ENCODE data around the gene PAFAH2. TPM values are rescaled to one million over a fixed set of nuclear protein-coding genes. Genes with fewer than 3 reads are reported as not detected.

PAFAH2 gene
- total and polyA plus RNA-seq, 2 of the 13 experiments (the other 11 are each of a cell fraction or from before 2014, with no cell fraction given), result 6.9 to 9.4 TPM

DNA sequence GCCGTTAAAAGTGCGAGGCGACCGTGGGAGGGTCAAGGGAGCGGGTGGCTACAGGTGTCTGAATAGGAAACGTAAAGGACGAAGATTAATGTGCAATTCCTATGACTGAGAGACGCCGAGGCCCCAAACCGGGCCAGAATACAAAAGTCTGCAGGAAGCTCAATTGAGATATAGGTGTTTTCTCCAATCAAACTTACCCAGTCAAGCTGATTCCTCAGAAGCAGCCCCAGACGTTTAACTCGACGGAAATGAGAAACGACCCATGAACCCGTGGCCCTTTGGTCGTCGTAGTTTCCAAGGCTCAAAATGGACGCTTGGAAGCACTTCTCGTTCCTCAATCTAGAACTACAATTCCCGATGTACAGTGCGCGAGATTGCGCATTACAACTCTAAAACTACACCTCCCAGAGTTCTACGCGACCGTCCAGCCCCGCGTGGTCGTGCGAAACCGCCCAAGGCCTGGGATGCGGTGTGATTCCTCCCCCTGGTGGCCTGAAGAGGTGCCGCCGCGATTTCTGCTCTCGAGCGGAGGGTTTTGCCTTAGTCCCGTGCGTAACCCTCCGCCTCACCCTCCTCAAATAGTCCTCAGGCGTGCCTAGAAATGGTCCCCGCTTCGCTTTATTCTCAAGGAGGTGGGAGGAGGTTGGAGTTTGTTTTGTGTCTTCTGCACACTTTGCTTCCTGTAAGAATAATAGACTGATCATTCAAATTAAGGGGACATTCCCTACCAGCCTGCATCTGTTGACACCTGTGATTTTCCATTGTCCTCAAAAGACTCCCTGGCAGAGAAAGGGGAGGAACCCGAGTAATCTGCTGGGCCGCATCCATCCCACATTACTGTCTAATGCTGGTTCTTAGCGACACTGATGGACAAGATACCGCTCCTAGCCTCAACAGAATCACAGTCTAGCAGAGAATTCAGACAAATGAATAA, at the start of gene PAFAH2 (continued):
- TF ChIP-seq, protein P1, sequence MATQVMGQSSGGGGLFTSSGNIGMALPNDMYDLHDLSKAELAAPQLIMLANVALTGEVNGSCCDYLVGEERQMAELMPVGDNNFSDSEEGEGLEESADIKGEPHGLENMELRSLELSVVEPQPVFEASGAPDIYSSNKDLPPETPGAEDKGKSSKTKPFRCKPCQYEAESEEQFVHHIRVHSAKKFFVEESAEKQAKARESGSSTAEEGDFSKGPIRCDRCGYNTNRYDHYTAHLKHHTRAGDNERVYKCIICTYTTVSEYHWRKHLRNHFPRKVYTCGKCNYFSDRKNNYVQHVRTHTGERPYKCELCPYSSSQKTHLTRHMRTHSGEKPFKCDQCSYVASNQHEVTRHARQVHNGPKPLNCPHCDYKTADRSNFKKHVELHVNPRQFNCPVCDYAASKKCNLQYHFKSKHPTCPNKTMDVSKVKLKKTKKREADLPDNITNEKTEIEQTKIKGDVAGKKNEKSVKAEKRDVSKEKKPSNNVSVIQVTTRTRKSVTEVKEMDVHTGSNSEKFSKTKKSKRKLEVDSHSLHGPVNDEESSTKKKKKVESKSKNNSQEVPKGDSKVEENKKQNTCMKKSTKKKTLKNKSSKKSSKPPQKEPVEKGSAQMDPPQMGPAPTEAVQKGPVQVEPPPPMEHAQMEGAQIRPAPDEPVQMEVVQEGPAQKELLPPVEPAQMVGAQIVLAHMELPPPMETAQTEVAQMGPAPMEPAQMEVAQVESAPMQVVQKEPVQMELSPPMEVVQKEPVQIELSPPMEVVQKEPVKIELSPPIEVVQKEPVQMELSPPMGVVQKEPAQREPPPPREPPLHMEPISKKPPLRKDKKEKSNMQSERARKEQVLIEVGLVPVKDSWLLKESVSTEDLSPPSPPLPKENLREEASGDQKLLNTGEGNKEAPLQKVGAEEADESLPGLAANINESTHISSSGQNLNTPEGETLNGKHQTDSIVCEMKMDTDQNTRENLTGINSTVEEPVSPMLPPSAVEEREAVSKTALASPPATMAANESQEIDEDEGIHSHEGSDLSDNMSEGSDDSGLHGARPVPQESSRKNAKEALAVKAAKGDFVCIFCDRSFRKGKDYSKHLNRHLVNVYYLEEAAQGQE (IDR thresholded peaks at IDR 0.05; ENCODE audit: borderline replicate concordance in 1 of 2, low read depth in 1 of 2, low read length in 2 of 2), result peak in 1 of 2 experiments; percentile 69; a peak in 1 of 4 replicates
- TF ChIP-seq, protein P2, sequence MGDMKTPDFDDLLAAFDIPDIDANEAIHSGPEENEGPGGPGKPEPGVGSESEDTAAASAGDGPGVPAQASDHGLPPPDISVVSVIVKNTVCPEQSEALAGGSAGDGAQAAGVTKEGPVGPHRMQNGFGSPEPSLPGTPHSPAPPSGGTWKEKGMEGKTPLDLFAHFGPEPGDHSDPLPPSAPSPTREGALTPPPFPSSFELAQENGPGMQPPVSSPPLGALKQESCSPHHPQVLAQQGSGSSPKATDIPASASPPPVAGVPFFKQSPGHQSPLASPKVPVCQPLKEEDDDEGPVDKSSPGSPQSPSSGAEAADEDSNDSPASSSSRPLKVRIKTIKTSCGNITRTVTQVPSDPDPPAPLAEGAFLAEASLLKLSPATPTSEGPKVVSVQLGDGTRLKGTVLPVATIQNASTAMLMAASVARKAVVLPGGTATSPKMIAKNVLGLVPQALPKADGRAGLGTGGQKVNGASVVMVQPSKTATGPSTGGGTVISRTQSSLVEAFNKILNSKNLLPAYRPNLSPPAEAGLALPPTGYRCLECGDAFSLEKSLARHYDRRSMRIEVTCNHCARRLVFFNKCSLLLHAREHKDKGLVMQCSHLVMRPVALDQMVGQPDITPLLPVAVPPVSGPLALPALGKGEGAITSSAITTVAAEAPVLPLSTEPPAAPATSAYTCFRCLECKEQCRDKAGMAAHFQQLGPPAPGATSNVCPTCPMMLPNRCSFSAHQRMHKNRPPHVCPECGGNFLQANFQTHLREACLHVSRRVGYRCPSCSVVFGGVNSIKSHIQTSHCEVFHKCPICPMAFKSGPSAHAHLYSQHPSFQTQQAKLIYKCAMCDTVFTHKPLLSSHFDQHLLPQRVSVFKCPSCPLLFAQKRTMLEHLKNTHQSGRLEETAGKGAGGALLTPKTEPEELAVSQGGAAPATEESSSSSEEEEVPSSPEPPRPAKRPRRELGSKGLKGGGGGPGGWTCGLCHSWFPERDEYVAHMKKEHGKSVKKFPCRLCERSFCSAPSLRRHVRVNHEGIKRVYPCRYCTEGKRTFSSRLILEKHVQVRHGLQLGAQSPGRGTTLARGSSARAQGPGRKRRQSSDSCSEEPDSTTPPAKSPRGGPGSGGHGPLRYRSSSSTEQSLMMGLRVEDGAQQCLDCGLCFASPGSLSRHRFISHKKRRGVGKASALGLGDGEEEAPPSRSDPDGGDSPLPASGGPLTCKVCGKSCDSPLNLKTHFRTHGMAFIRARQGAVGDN (CRISPR knock-in tag; IDR thresholded peaks at IDR 0.05), result peak; percentile 90
- TF ChIP-seq, protein P3, sequence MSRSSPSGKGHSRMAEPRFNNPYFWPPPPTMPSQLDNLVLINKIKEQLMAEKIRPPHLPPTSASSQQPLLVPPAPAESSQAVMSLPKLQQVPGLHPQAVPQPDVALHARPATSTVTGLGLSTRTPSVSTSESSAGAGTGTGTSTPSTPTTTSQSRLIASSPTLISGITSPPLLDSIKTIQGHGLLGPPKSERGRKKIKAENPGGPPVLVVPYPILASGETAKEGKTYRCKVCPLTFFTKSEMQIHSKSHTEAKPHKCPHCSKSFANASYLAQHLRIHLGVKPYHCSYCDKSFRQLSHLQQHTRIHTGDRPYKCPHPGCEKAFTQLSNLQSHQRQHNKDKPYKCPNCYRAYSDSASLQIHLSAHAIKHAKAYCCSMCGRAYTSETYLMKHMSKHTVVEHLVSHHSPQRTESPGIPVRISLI (CRISPR knock-in tag; IDR thresholded peaks at IDR 0.05; ENCODE audit: borderline replicate concordance), result peak; percentile 72; the same call in 1 of the 2 replicates
- TF ChIP-seq ZNF670 (CRISPR knock-in tag; IDR thresholded peaks at IDR 0.05; ENCODE audit: borderline replicate concordance) (no peak; the same call in 1 of the 2 replicates), NCOA1 (CRISPR knock-in tag; IDR thresholded peaks at IDR 0.05) (peak; percentile 75), MBNL3 (CRISPR knock-in tag; conservative IDR thresholded peaks at IDR 0.05) (no peak), TARDBP (CRISPR knock-in tag; IDR thresholded peaks at IDR 0.05) (peak; percentile 98), HMG20B (CRISPR knock-in tag; conservative IDR thresholded peaks at IDR 0.05) (peak; percentile 84), DMAP1 (CRISPR knock-in tag; IDR thresholded peaks at IDR 0.05) (peak; percentile 98), PTBP1 (IDR thresholded peaks at IDR 0.05; ENCODE audit: low read depth, low read length, poor library complexity, severe bottlenecking) (no peak), ZNF24 (IDR thresholded peaks at IDR 0.05) (peak; percentile 81; the same call in 1 of the 2 replicates), MTA3 (CRISPR knock-in tag; IDR thresholded peaks at IDR 0.05) (no peak), CBX5 (CRISPR knock-in tag; IDR thresholded peaks at IDR 0.05; ENCODE audit: borderline replicate concordance) (peak; percentile 97; the same call in 1 of the 2 replicates), MTF1 (CRISPR knock-in tag; IDR thresholded peaks at IDR 0.05) (no peak), RFXAP (CRISPR knock-in tag; IDR thresholded peaks at IDR 0.05; ENCODE audit: borderline replicate concordance) (peak; percentile 69; the same call in 1 of the 2 replicates)
- TF ChIP-seq, protein P4, sequence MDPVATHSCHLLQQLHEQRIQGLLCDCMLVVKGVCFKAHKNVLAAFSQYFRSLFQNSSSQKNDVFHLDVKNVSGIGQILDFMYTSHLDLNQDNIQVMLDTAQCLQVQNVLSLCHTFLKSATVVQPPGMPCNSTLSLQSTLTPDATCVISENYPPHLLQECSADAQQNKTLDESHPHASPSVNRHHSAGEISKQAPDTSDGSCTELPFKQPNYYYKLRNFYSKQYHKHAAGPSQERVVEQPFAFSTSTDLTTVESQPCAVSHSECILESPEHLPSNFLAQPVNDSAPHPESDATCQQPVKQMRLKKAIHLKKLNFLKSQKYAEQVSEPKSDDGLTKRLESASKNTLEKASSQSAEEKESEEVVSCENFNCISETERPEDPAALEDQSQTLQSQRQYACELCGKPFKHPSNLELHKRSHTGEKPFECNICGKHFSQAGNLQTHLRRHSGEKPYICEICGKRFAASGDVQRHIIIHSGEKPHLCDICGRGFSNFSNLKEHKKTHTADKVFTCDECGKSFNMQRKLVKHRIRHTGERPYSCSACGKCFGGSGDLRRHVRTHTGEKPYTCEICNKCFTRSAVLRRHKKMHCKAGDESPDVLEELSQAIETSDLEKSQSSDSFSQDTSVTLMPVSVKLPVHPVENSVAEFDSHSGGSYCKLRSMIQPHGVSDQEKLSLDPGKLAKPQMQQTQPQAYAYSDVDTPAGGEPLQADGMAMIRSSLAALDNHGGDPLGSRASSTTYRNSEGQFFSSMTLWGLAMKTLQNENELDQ (CRISPR knock-in tag; IDR thresholded peaks at IDR 0.05; ENCODE audit: borderline replicate concordance), result no peak; the same call in 1 of the 2 replicates
